Choroid plexus epithelial cell (primary cell): ENCODE measurements around the gene ADCY1.

ENCODE experiments used
- DNase-seq: peaks from one replicate; pipeline ENCODE4 v3.0.0-alpha.2; 2010; ENCODE audit warnings: low read depth
- H3K4me3 ChIP-seq: 2 replicates; pipeline ENCODE4 v1.5.1; 2011; ENCODE audit warnings: low read depth, mild to moderate bottlenecking, control low read depth, low read length, moderate library complexity
- TF ChIP-seq, protein P1 (sequence below): conservative IDR thresholded peaks from 2 replicates; pipeline ENCODE4 v1.5.1; 2011; ENCODE audit warnings: low read depth, mild to moderate bottlenecking, control low read depth, inconsistent platforms, low read length, moderate library complexity

The ADCY1 gene

DNA sequence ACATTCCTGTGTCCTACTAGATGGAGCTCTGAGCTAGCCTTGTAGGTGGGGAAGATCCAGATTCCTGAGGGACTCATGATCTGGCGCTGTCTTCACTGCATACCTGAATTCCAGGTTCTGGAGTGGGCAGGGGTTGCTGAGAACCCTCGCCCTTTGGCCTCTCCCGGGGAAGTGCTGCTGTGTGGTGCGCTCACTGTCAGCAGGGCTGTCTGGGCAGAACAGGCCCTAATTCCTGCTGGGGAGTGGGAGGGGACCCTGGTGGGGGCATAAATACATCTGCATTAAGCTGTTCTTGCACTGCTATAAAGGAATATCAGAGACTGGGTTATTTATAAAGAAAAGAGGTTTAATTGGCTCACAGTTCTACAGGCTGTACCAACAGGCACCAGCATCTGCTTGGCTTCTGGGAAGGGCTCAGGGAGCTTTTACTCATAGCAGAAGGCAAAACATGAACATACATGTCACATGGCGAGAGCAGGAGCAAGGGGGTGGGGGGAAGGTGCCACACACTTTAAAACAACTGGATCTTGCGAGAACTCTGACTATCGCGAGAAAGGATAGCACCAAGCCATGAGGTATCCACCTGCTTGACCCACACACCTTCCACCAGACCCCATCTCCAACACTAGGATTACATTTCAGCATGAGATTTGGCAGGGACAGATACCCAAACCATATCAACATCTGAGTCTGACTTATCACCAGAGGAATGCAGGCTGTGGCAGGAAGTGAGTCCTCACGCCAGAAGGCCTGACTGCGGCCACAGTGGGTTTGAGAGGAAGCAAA, 115.0 kb downstream of the ADCY1 start:
- no peak overlapping the region for H3K4me3 ChIP-seq
- peak; percentile 77 for DNase-seq
- TF ChIP-seq, protein P1, sequence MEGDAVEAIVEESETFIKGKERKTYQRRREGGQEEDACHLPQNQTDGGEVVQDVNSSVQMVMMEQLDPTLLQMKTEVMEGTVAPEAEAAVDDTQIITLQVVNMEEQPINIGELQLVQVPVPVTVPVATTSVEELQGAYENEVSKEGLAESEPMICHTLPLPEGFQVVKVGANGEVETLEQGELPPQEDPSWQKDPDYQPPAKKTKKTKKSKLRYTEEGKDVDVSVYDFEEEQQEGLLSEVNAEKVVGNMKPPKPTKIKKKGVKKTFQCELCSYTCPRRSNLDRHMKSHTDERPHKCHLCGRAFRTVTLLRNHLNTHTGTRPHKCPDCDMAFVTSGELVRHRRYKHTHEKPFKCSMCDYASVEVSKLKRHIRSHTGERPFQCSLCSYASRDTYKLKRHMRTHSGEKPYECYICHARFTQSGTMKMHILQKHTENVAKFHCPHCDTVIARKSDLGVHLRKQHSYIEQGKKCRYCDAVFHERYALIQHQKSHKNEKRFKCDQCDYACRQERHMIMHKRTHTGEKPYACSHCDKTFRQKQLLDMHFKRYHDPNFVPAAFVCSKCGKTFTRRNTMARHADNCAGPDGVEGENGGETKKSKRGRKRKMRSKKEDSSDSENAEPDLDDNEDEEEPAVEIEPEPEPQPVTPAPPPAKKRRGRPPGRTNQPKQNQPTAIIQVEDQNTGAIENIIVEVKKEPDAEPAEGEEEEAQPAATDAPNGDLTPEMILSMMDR, result no peak

DNA sequence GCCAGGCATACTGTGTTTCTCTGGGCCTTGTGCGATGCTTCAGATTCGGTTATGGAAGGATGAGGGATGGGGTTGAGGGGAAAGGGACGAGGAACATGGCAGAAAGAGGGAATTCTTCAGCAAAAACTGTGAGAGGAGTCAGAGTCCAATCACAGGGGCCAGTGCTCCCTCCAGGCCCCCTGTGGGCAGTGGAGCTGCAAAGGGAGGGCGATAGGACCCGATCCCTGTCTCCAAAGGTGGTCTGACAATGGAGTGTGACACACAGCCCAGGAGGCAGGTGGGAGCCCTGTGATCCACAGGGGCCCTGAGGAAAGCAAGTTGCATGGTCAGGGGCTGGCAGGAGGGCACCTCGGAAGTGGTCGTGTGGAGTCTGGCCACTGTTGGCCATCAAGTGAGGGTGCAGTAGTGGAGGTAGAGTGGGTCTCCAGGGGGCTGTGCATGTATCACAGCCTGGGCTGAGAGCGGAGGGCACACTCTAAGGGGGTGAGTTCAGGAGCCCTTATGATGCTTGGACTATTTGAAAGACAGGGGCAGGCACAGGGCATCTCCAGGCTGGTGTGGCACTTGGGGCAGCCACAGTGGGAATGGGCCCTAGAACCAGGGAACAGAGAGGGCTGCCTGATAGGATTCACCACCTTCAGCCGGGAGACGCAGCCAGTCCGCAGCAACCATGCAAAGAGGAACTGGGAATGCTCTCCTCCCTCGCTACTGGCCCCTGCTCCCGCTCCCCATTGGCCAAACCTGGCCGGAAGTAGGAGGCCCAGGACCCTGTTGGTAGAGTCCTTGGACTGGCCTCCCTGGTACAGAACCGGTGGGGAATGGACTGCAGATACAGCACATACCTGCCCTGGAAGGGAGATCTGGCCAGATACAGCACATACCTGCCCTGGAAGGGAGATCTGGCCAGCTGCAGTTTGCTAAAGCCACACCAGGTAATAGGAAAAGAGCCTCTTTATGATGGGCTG, 115.9 kb downstream of the ADCY1 start:
- TF ChIP-seq, protein P1, result no peak
- no peak for DNase-seq
- H3K4me3 ChIP-seq, result no peak overlapping the region

DNA sequence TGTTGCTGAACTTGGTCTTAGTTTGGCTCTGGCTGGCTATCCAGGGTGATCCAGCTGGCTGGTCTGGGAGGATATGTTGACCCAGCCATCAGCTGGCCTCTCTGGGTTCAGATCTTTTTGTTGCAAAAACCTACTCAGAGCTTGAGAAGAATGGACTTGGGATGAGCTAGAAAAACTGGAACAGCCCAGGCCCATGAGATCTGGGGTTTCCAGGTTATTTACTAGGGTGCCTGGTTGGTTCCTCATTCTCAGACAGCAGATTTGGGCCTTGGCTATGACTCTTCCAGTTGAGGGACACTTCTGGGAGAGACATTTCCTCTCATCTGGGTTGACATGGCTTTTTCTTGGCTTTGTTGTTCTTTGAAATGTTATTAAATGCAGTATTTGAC, 116.6 kb downstream of the ADCY1 start:
- H3K4me3 ChIP-seq, result no peak overlapping the region
- TF ChIP-seq, protein P1, result no peak
- no peak for DNase-seq

DNA sequence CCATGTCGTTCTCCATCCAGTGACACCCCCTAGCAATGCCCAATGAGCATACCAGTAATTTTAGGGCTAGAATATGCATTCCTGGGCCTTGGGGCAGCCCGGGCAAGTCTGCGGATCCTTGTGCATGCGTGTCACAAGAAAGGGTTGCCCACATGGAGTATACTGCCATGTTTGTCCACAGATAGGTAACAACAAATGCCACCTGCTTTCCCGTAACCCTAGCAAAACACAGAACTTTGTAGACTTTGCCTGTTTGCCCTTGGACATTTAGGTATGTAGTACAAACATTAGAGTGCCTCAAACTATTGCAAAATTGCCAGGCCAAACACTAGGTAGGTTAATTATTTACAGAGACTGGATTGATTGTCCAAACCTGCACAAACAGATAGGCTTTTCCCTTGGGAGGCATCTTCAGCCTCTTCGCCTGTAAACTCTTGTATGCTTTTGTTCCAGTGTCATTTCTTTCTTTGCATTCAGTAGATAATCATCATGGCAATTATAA, 117.0 kb downstream of the ADCY1 start:
- TF ChIP-seq, protein P1, result no peak
- DNase-seq, result no peak

DNA sequence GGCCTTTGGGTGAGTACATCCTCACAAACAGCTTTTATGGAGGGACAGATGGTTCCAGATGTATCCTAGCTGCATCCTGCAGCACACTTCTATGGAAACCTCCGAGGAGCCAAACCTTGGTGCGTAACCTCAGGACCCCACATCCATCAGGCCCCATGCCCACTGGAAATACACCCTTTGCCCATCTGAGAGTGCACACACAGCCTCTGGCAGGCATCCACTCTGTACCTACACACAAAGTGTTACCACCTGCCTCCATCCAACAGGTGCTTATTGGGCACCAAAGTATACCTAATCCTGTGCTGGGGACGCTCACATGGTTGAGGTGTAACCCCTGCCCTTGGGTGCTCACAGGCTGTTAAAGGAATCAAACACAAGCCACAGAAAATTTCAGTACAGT, 117.9 kb downstream of the ADCY1 start:
- no peak overlapping the region for H3K4me3 ChIP-seq
- TF ChIP-seq, protein P1, result no peak
- DNase-seq, result no peak

More for the DNA sequence above, 117.0 kb downstream of the ADCY1 start:
- no peak overlapping the region for H3K4me3 ChIP-seq

DNA sequence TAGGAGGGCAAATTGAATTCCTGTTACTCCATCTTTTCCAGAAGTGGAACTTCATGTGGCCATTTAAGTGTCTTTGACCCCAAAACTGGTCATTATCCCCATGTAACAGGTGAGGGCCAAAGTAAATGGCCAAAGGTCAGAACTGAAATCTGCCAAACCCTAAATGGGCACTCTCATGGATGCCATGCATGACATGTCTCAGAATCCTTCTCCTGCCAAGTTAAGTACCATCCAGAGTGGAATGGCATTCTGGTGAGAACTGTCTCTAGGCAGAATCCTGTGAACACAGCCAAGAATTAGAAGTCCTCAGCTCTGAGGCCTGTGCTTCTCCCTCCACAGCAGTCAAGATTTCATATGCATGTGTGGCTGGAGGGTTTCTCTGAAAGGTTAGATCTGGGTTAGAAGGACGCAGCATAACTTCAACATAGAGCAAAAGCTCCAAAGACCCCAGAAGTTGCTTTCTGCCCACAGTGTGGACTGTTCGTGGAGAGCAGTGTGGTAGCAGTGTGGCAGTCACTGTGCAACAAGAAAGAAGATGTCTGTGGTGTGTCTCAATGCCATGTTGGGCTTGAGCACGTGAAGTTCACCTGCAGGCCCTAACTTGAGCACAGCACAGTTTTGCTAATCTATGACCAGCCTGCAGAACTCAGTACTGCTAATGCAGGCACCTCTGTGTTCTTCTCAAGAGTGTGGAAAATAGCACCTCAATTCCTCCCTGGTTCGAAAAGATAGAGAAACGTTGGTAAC, 121.3 kb downstream of the ADCY1 start:
- DNase-seq, result no peak
- no peak overlapping the region for H3K4me3 ChIP-seq
- TF ChIP-seq, protein P1, result no peak
